HG03045 (cell line): ENCODE data around the gene NFS1.
"Not testable (repeated sequence)": the region's sequence is repeated elsewhere in the genome, so short reads cannot be mapped to it uniquely, and the experiment has no call there.

ENCODE experiments used
- ATAC-seq: cut with Tn5 transposase; IDR thresholded peaks from one replicate; pipeline ENCODE4 v1.9.1; 2021; ENCODE audit warnings: mild to moderate bottlenecking, moderate library complexity; ENCODE audit not compliant: unreplicated experiment

Gene NFS1

DNA sequence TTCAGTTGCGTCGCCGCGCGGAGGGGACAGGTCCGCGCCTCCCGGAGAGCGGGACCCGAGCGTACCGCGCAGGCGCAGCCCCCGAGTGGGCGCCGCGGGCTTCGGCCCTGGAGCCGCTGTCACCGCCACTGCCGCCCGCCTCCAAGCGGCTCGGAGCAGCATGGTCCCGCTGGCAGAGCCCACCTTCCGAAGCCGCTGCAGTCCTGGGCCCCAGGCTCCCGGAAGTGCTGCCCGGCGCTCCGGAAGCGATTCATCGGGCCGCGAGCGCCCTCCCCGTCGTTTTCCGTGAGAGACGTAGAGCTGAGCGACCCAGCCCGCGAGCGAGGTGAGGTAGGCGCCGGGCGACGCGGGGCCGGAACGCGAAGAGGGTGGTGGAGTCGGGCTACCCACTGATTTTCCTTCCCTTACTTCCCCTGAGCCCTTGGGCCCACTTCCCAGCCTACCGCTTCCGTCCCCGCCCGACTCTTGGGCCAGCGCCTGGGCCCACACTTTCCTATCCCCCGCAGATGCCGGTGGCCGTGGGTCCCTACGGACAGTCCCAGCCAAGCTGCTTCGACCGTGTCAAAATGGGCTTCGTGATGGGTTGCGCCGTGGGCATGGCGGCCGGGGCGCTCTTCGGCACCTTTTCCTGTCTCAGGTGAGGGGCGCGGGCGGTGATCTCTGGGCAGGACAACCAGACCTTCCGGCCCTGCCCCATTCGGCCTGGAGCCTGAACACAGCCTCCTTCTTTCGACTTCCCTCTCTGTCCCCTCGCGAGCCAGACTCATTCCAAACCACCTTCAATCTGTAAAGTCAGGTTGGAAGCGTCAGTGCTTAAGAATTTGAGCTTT lies at the start of gene NFS1, which contains the start of gene ROMO1:
NFS1 (minus strand) TSS at position 226 of the 830 bp plus-strand sequence; CDS start at position 162, 64 bp downstream.
ROMO1 (plus strand) TSS at position 279 of the 830 bp plus-strand sequence; CDS start at position 507, 228 bp downstream.
- ATAC-seq = peak; percentile 82

DNA sequence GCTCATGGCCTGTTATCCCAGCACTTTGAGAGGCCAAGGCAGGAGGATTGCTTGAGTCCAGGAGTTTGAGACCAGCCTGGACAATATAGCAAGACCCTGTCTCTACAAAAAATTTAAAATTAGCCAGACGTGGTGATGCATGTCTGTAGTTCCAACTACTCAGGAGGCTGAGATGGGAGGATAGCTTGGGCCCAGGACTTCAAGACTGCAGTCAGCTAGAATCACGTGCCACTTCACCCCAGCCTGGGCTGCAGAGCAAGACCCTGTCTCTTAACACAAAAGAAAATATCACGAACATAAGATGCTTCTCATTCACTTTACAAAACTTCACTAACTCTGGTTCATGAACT lies 45.3 kb upstream of the NFS1 start:
- not testable (repeated sequence) for ATAC-seq

DNA sequence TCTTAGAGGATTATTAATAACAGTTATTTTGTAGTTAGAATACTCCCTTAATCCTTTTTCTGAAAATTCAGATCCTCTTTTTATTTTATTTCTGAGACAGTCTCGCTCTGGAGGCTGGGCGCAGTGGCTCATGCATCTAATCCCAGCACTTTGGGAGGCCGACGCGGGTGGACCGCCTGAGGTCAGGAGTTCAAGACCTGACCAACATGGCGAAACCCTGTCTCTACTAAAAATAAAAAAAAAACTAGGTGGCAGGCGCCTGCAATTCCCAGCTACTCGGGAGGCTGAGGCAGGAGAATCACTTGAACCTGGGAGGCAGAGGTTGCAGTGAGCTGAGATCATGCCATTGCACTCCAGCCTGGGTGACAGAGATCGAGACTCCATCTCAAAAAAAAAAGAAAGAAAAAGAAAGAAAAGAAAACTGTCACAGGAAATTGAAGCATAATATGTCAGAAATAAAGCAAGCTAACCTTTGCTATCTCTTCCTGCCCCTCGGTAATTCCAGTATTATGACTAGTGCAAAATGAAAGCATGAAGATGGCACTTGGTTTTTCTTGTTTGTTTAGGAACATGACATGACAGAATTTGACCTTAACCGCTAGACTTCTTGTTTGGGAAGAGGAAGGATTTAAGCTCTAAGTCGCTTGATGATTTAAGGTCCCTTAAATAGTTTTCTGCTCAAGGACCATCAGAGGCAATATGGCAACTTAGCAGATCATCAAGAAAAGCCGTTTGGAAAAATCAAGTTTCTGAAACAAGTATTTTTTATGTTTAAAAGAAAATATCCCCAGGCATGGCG lies 44.7 kb upstream of the NFS1 start:
- ATAC-seq = no peak

DNA sequence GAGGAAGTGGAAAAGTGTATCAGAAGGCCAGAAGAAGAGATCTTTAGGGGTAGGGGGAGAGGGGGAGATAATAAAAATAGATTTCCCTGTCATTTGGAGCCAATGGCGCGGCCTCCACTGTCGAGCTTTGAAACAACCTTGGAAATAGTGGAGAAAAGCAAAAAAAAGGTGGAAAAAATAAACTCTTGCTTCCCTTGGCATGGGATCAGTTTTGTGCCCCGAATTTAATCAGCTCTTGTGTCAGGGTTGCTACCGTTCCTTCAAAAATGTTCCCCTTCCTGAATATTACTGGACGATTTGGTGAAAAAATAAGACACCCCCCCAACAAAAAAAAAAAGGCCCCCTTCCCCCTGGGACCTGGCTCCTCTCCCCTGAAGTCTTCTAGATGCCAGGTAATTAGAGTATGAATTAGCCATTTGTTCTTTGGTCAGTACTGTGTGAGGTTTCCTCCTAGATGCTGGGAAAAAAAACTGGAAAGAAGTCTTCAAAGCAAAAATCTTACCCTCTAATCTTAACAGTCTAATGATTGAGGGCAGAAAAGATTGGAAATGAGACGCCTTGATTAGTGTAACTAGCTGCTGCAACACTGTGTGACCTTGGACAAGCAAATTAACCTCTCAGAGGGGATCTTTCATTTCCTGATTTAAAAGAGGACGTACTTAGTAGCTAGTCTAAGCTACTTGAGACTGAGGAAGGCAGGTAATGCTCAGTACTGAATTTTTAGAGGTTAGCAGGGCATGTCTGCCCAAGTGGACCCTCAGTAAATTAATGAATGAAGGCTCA lies 43.8 kb upstream of the NFS1 start:
- no peak for ATAC-seq

DNA sequence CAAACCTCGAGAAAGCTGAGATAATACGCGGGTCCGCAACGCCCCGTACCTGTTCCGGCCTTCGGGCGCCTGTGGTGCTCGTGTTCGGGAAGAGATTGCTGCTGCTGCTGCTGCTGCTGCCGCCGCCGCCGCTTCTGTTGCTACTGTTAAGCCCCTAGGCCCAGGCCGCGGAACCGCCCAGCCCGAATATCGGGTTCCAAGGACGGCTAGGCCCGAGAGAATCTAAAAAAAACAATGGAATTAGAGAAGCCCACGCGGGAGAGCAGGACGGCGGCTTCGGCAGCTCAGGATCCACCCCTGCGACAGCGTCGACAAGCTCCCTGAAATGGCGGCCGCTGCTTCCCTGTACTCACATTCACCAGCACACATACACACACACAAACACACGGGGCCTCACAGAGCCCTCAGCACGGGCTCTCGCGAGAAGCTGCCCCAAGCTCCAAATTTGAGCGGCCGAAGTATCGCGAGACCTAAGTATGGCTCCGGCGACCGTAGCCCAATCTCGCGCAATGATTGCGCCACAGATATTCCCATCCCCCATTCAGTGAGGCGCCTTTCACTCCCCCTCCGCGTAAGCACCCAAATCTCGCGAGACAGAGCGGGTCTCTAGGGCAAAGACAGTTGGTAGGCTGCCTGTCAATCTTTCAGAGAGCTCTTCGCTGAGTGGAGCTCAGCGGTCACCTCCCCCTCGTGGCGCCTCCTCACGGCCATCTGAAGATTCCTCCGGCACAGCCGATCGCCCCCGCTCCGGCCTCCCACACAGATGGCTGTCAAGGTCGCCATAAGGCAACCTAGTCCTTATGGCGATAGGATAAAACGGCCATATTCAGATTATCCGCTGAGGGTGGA lies 43.0 kb upstream of the NFS1 start, which contains the start of gene RBM39:
RBM39 (minus strand) TSS at position 369 of the 849 bp plus-strand sequence. CDS start 1,386 bp downstream, outside the sequence.
- peak; percentile 88 for ATAC-seq

DNA sequence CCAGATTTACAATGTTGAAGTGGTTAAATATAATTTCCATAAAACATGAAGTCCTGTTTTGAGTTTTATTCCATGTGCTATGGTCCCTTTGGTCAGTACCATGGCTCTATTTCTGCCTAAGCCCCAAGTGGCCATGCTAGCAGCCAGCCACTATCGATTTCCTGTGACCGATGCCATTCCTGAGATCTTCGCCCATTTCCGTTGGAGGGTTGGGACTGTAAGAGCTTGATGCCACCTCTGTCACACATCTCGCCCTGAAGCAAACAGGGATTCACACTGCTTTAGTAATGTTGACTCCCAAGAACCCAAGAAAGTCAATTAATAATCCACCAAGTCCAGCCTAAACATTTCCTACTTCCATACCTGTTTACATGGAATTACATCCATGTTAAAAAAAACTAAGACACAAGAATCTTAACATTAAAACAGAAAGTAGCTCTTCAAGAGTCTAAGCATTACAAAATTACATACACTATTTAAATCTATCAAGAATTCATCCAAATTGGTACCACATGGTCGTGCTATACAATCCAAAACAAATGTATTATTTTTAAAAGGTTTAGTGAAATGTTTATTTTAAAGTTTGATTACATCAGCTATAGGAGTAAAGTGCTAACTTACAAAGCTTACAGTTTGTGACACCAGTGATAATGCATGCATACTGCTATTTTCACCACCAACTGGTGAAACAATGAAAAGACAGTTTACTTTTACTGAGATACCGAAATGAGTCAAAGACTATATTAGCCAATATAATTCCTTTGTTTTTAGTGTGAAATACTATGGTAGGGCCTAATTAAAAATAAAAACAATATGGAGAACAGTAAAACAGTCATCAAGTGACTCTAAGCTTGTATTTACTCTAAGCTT lies 40.4 kb upstream of the NFS1 start:
- ATAC-seq = no peak

DNA sequence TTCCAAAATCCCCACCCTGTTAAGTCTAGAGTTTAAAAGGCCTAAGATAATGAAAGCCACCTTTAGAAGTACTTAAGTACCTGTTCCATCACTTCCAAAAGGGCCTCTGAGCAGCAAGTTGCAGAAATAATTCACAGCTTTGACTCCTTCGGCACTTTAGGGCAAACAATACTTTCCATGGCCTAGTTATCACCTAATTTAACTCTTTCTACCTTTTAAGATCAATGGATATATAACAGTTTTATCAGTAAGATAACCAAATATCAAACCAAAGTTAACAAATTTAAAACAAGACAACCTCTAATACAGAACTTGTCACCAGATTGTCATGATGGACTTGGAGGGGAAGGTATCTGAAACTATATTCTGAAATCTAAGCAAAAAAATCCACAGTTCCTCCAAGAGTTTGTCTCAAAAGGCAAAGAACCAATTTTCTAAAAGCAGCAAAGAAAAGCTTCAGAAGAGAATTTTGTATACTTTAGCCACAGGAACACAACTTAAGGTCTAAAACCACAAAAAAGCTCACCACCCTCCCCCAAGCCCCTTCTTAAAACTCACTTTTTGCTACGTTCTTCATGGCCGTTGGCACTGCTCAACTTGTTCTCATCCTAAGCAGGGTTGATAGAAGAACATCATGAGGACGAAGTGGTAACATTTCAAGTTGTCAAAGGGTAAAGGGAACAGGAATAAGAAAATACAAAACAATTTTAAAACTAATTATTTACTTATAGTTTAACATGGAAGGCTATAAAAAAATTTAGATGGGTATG lies 39.4 kb upstream of the NFS1 start:
- no peak for ATAC-seq

DNA sequence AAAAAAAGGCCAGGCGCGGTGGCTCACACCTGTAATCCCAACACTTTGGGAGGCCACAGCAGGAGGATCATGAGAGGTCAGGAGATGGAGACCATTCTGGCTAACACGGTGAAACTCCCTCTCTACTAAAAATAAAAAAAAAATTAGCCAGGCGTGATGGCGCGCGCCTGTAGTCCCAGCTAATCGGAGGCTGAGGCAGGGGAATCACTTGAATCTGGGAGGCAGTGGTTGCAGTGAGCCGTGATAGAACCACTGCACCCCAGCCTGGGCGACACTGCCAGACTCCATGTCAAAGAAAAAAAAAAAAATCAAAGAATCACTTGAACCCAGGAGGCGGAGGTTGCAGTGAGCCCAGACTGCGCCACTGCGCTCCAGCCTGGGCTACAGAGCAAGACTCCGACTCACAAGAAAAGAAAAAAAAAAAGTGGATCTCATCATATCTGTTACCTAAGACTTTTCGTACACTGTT lies 38.7 kb upstream of the NFS1 start:
- ATAC-seq = no peak

DNA sequence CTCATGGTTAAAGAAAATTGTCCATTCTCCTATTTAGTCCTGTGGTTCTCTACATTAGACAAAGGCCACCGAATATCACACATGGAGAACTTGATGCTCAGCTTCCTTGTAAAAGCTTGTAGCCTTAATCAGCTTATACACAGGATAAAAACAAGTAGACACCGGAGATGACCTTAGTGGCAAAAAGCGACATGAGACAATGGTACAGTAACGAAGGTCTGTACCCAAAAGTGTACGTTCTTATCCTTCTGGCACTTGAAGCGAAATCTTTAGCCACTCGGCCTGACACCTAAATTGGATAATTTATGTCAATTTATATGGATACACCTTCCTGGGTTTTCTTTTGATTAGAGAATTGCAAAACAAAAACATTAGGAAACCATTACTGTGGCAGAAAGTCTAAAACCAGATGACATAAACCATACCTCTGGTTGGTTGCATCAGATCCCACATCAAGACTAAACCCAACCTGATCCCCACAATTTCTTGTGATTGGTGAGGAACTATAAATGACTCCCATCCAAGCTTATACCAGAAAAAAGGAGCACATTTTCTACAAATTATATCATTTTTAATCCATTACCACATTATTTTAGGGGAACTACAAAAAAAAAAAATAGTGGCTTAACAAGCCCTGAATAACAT lies 36.8 kb upstream of the NFS1 start:
- ATAC-seq = no peak

DNA sequence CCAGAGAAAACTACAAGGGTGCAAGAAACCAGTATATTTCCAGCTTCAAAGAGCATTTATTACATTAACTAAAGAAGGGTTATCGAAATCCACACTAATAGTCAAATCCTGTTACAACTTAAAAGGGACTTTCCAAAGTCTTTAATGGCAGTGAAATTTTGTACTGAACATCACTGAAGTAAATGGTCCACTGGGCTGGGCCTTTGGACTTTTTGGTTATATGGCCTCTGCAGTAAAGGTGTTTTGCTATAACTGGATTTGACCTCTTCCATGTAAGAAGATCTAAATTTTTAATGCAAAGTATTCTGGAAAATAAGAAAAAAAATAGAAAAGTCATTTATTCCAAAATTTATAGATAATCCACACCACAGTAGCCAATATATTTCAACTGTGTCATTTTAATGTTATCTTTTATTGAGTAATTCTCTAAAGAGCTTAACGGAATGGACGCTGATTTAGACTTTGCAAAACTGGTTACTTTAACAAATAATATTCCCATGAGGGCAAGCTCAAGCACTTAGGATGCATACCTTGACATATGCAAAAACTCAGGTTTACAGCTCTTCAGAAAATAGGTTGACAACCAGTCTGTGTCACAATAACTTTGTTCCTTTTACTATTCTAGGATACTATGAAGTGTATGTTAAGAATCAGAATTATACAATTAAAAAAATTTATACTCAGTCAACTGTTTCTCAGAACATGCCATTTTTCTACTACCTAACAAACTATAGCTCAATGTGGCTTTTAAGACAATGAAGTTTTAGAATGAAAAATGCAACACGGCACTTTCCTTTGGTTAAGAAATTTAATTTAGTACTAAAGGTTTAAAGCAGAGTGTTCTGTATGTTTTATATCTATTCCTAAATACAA lies 35.9 kb upstream of the NFS1 start:
- ATAC-seq = no peak

DNA sequence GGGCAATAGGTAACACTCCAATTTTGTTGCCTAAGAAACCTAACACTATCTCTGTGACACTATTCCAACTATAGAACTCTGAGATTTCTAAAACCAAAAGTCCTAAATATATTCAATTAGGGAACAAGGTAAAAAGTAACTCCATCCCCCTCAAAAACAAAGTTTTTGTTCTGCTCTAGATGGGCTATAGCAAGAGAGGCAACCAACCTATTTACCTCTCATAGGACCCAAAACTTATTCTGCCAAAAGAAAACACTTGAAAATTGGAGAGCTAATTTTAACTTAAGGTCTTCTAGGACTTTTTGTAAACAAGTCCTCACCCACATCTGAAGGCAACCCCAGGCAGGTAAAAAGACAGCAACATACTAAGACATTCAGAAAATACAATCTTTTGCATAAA lies 35.2 kb upstream of the NFS1 start:
- ATAC-seq = no peak

DNA sequence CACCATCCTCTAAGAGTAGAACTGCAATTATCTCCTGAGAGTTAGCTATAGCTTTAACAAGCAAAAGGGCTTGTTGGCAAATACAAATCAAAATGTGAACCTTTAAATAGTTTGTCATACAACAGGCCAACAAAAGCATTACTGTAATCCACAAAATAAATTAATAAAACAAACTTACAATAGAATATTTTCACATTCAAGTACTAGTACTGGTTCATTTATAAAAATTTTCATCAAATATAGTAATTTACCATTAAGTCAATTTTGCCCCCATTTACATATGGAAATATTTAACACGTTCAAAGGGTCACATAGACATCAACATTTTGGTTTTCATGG lies 33.5 kb upstream of the NFS1 start:
- ATAC-seq = no peak

DNA sequence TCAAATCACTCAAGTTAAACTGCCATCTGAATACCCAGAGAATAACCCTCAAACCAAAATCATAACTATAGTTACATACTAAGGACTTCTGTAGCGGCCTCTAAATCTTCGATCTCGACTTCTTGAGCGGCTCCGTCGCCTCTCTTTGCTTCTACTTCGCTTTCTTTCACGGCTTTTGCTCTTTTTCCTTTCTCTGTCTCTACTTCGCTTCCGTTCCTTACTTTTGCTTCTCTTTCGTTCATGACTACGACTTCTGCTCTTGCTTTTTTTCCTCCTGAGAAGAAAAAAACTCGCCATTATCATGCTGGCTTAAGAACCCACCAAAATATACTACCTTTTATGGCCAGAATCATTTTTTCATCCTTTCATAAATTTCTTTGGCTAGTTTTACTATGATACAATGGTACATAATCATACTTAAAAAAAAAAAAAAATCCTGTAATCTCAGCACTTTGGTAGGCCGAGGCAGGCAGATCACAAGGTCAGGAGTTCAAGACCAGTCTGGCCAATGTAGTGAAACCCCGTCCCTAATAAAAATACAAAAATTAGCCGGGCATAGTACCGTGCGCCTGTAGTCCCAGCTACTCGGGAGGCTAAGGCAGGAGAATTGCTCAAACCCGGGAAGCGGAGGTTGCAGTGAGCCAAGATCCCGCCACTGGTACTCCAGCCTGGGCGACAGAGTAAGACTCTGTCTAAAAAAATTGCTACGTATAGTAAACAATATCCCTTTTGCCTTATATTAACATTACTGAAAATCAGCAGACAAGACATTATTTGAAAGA lies 32.9 kb upstream of the NFS1 start:
- ATAC-seq = no peak

DNA sequence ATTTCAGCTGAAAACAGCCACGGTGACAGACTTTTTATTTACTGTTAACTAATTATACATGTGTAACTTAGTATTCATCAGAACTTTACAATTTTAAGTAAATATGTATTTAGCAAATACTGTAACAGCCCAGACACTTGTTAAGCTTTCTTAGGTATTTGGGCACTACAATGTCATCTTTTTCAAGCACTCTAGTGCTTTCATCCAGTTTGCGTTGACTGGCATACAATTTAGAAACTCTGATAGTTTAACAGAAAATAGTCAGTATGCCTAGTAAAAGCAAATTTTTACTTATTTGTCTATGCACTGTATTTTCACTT lies 32.3 kb upstream of the NFS1 start:
- no peak for ATAC-seq

DNA sequence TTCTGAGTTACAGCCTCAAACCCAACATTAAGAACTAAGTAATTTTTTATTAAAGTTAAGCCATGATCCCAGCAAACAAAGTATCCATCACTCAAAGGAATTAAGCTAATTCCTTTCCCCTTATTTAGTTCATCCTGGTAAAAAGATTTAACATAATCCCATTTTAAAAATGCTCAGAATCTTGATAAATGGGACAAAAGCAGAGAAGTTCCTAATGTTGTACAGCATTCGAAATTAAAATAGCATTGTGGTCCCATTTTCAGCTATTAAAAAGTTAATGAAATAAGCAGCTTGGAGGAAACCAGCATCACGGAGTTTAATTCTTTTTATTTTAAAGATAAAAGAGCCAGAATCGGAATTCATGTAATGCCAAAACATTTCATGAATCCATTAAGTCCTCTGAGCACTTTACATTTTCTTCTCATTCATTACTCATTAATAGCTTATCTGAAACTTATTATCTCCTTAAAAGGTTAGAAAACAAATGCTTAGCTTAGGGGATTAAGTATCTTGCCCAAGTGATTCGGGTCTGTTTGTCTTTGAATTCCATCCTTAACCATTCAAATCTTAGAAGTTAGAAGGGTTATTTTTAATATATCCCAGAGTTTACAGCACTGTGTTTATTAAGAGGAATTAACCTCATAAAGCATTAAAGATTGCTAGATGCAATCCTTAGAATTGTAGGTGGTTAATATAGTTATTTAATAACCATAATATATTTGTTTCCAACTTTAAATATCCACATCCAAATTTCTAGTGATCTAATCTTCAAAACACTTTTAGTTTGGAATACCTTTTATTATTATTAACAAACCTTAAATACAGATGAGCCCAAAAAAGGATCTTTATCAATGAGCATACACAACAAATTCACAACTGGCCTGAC lies 31.7 kb upstream of the NFS1 start:
- no peak for ATAC-seq
